ENCODE measurements around the gene ZFAND3.
"Not testable (repeated sequence)": the region's sequence is repeated elsewhere in the genome, so short reads cannot be mapped to it uniquely, and the experiment has no call there.

ZFAND3 gene

GRCh38 chr6:38016824-38017223 is 197.3 kb downstream of the ZFAND3 start:
- no peak for DNase-seq

- DNase-seq, result no peak
These were observed 199.2 kb downstream of the ZFAND3 start for GRCh38 chr6:38018755-38019165.

GRCh38 chr6:38020593-38020992 is 201.1 kb downstream of the ZFAND3 start:
- no peak for DNase-seq

DNA sequence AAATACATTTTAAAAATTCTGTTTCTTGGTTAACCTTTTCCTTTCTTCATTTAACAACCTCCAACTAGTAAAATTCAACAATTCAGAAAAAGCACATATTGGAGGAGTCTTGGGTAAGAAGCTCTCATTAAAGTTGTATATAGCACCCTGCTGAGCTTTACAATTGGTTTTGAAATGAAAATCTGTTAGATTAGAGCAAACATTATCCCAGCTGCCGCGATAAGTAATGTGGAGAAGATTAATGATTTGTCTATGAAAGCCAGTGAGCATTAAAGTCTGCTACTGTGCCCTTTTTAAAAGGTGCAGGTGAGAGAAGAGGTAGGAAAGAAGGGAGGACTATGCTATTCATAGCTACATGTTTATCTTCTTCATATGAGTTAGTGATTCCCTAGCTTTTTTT is 201.5 kb downstream of the ZFAND3 start:
- no peak for DNase-seq

- DNase-seq, result no peak
These were observed 202.0 kb downstream of the ZFAND3 start for GRCh38 chr6:38021571-38021970.

DNA sequence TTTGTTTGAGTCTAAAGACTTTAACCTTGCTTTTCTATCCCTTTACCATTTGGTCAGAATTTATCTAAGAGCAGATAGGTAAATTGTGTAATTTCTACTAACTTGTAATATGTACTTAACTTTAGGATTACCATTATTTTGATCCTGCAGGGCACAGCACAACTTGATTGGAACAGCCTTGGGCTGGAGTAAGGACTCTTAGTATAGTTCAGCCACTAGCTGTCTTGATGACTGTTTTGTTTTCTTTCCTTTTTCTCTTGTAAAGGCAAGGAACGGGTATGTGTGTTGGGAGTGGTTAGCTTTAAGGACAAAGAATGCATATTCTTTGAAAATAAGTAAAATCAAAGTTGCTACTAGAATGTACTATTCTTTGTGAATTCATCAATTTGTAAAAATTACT is 203.2 kb downstream of the ZFAND3 start:
- DNase-seq, result no peak

- DNase-seq, result no peak
These were observed 205.4 kb downstream of the ZFAND3 start for GRCh38 chr6:38024908-38025307.

GRCh38 chr6:38025451-38025850 is 205.9 kb downstream of the ZFAND3 start:
- no peak for DNase-seq

- DNase-seq, result no peak
These were observed 208.3 kb downstream of the ZFAND3 start for GRCh38 chr6:38027685-38028373.

DNA sequence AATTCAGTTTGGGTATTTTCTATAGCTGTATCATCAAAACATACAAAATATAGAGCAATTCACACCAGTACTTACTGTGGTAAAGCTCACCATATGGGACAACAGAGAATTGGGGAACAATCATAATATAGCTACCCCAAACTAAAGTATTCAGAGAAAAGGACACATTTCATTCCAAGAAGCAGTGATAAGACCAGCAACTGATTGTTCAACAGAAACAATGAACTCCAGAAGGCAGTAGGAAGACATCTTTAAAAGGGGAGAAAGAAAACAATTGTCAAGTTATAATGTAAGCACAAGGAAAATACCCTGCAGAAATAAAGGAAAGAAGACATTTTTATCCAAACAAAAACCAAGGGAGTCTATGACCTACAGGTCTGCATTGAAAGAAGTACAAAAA is 210.9 kb downstream of the ZFAND3 start:
- no peak for DNase-seq

- DNase-seq, result no peak
These were observed 213.3 kb downstream of the ZFAND3 start for GRCh38 chr6:38032797-38033196.

DNA sequence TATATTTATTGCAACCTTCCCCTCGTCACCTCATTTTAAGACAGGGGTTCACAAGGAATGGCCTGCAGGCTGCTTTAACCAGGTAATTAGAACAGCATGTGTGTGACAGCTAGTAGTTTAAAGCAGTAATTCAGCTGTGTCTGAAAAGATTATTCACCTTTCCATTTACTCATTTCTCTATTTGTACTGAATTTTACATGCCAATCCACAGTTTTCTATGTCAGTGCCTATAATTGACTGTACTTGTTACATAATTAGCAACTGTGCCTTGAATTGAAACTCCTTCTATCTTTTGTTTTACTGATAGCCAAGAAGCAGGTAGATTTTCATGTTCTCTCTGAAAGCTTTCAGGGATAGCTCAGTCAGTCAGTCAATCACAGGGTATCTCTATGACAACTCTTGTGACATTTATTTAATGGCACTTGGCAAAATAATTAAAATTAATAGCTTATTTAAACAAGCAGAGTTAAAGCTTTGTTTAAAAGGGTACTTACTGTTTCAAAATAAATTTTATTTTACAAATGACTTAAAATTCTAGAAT is 214.0 kb downstream of the ZFAND3 start:
- no peak for DNase-seq

GRCh38 chr6:38034274-38034914 is 214.9 kb downstream of the ZFAND3 start:
- DNase-seq, result no peak

DNA sequence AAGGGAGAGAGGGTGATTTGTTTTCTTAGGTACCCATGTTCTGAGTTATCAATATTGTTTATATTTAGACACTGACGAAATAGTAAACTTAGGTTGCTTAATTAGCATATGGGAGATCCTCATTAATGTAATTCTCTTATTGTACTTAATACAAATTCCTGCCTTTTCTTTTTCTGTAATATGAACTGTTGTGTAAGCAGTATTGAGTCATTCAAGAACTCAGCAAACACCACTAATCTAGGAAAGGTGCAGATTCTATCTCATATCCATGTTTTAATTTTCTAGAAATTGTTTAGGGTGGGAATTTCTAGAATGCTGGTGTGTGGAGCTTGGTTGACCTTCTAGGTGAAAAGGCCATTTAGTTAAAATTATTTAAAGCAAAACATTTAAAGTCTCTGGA is 216.0 kb downstream of the ZFAND3 start:
- DNase-seq, result no peak

DNA sequence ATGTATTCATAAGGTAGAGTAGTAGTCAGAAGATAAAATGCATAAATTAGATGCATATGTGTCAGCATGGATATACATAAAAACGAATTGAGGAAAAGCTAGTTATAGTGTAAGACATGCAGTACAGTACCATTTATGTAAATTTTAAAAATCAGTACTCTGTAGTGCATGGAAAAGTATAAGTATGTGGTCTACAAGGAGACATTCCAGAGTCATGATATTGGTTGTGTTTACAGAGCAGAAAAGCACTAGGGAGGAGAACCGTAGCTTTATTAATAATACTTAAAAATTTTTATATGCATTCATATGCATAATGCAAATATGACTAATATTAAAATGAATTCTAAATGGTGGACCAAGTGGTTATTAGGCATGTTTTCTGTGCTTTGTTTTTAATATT is 220.0 kb downstream of the ZFAND3 start:
- no peak for DNase-seq

DNA sequence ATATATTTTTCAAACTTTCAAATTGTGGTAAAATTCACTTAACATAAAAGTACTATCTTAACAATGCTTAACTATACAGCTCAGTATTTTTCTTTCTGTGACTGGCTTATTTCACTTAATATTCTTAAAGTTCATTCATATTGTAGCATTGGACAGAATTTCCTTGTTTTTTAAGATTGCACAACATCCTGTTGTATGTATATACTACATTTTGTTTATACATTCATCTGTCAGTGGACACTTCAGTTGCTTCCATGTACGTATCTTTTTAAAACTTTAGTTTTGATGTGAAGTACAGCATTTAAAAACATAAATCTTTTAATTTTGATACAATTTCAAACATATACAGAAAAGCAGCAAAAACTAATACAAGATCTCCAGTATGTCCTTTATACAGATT is 220.7 kb downstream of the ZFAND3 start:
- no peak for DNase-seq

GRCh38 chr6:38043259-38043753 is 223.8 kb downstream of the ZFAND3 start:
- DNase-seq, result no peak

GRCh38 chr6:38045701-38046305 is 226.3 kb downstream of the ZFAND3 start:
- no peak for DNase-seq

DNA sequence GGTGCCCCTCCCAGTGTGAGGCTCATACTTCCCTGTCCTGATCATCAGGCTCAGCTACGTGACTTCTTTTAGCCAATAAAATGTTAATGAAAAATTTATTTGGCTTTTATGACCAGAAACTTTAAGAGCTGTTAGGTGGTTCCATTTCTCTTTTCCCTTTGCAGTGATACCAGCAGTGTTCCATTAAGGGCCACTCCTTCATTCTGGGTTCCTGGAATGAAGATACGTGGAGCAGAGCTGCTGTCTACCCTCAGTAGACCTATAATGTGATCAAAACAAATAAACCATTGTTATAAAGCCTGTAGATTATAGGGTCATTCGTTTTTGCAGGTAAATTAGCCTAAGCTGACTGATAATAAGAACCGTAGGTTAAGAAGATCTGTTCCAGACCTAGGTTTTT is 228.0 kb downstream of the ZFAND3 start:
- no peak for DNase-seq

GRCh38 chr6:38049861-38050397 is 230.4 kb downstream of the ZFAND3 start:
- DNase-seq, result not testable (repeated sequence)

DNA sequence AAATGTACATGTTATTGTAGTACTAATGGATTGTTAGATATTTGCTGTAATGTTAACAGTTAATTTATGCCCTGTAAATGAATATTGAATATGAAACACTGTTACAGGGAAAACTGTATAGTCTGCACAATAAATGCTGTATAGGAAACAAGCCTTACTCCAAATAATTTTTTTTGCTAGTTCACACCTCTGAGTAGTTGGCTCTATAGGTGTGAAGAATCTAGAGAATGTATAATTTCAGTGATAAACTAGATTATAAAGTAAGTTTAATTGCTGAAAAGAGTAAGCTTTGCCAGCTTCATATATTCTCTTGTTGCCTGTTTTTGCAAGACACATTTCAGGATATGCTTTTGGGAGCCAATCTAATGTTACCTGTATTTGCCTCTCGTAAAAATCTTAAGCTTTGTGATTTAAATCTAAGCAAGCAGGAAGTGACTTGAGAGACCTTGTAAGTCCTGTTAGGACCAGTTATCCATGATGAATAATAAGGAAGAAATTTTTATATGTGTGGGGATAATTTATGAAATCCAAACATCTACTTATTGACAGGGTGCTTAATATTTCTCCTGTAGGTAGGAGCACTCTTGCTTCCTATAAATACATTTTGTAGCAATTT is 232.4 kb downstream of the ZFAND3 start:
- no peak for DNase-seq

DNA sequence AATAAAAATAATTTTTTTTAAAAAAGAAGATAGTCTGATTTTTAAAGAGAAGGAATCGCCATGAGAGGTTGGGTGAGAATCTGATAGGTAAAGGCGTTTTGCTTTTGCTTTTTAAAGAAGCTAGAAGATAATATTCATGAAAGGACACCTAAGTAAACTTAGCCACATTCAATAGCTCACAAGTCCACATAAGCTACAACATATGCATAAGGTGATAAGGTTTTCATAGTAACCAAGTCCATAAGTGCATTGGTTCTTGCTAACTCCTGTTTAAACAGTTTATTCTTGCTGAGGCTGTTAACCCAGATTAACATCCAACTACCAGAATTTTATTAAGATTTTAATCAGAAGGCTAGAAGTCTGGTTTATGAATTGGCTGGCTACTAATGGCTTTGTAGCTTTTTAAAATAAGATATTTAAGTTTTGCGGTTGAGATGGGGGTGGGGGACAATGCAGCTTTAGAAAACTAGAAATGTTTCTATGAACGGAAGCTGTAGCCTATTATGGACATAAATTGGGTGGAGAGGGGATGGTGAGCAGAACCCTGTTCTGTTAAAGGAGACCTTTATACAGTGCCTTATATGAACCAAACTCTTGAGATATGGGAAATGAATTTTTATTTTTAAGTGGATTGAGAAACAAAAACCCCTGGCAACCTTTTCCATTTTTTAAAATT is 235.1 kb downstream of the ZFAND3 start:
- no peak for DNase-seq

- no peak for DNase-seq
These were observed 235.7 kb downstream of the ZFAND3 start for GRCh38 chr6:38055203-38055589.
